KMS-11 (cell line): ENCODE results near the gene ZNF775.

ENCODE experiments used
- H2AFZ ChIP-seq: fragments of 200-600 bp; sonication (generic); 2 replicates; pipeline ENCODE4 v1.6.1; 2016; ENCODE audit warnings: antibody characterized with exemption, mixed run types, low read depth
- H3K27ac ChIP-seq: fragments of 200-600 bp; sonication (generic); 2 replicates; pipeline ENCODE4 v1.6.1; 2016; ENCODE audit warnings: mild to moderate bottlenecking, mixed run types
- H3K27me3 ChIP-seq: fragments of 200-600 bp; sonication (generic); 2 replicates; pipeline ENCODE4 v1.6.1; 2017; ENCODE audit warnings: mild to moderate bottlenecking, low read depth, mixed run types, moderate library complexity; ENCODE audit not compliant: insufficient read depth
- H3K36me3 ChIP-seq: fragments of 200-600 bp; sonication (generic); 2 replicates; pipeline ENCODE4 v1.6.1; 2017; ENCODE audit warnings: mild to moderate bottlenecking, mixed run types; ENCODE audit not compliant: insufficient read depth
- H3K4me1 ChIP-seq: fragments of 200-600 bp; sonication (generic); 2 replicates; pipeline ENCODE4 v1.6.1; 2016; ENCODE audit warnings: mild to moderate bottlenecking, low read depth, mixed run types; ENCODE audit not compliant: poor library complexity, severe bottlenecking
- H3K4me2 ChIP-seq: fragments of 200-600 bp; sonication (generic); 2 replicates; pipeline ENCODE4 v1.7.0; 2016; ENCODE audit warnings: mild to moderate bottlenecking, mixed run types
- H3K4me3 ChIP-seq: fragments of 200-600 bp; sonication (generic); IDR thresholded peaks from 2 replicates; pipeline ENCODE4 v1.6.1; 2017; ENCODE audit warnings: low read depth, low read length, mixed read lengths; ENCODE audit not compliant: insufficient read depth
- H3K79me2 ChIP-seq: fragments of 200-600 bp; sonication (generic); 2 replicates; pipeline ENCODE4 v1.6.1; 2016; ENCODE audit warnings: low read depth, mixed run types; ENCODE audit not compliant: insufficient read depth
- H3K9ac ChIP-seq: fragments of 200-600 bp; sonication (generic); 2 replicates; pipeline ENCODE4 v1.6.1; 2016; ENCODE audit warnings: mild to moderate bottlenecking, mixed run types
- H4K20me1 ChIP-seq: fragments of 200-600 bp; sonication (generic); 2 replicates; pipeline ENCODE4 v1.6.1; 2016; ENCODE audit warnings: mild to moderate bottlenecking, mixed run types; ENCODE audit not compliant: insufficient read depth
- CTCF ChIP-seq: fragments of 200-600 bp; sonication (generic); conservative IDR thresholded peaks from 2 replicates; pipeline ENCODE4 v1.6.1; 2017; ENCODE audit warnings: low read depth, mild to moderate bottlenecking, antibody characterized with exemption, low read length, moderate library complexity, mixed read lengths

Gene ZNF775

GRCh38 chr7:150357771-150358427, 21.2 kb upstream of the ZNF775 start:
- Histone ChIP-seq H3K27me3 (no peaks in the 10 kb centered on the region), H3K9ac (peak overlapping the region; percentile 22; the same call in 1 of the 2 replicates), H3K4me3 (no peak overlapping the region), H3K36me3 (no peaks in the 10 kb centered on the region), H2AFZ (peak overlapping the region; percentile 24; the same call in 1 of the 2 replicates), H3K27ac (peak overlapping the region; percentile 68), H3K4me2 (peak overlapping the region; percentile 40), H3K79me2 (no peaks in the 10 kb centered on the region), H3K4me1 (peaks cover 58% of the 10 kb centered on the region), H4K20me1 (no peaks in the 10 kb centered on the region)
- TF ChIP-seq CTCF: no peak

GRCh38 chr7:150358433-150358832, 20.7 kb upstream of the ZNF775 start:
- Histone ChIP-seq H2AFZ (no peak overlapping the region), H3K9ac (peak overlapping the region; percentile 22; the same call in 1 of the 2 replicates), H3K36me3 (no peaks in the 10 kb centered on the region), H4K20me1 (no peaks in the 10 kb centered on the region), H3K4me3 (no peak overlapping the region), H3K4me2 (peak overlapping the region; percentile 40), H3K27ac (peak overlapping the region; percentile 68), H3K4me1 (peaks cover 58% of the 10 kb centered on the region), H3K27me3 (no peaks in the 10 kb centered on the region), H3K79me2 (no peaks in the 10 kb centered on the region)
- no peak for TF ChIP-seq CTCF

- Histone ChIP-seq H3K79me2 (no peaks in the 10 kb centered on the region), H4K20me1 (no peaks in the 10 kb centered on the region), H3K27ac (peak overlapping the region; percentile 68; the same call in 1 of the 2 replicates), H3K36me3 (no peaks in the 10 kb centered on the region), H3K4me3 (no peak overlapping the region), H3K27me3 (no peaks in the 10 kb centered on the region), H3K4me2 (peak overlapping the region; percentile 40; the same call in 1 of the 2 replicates), H2AFZ (no peak overlapping the region), H3K4me1 (peaks cover 65% of the 10 kb centered on the region), H3K9ac (no peak overlapping the region)
- TF ChIP-seq CTCF: no peak
These were observed 20.0 kb upstream of the ZNF775 start for GRCh38 chr7:150358988-150359621.

GRCh38 chr7:150359622-150360362, 19.3 kb upstream of the ZNF775 start:
- no peak overlapping the region for H3K4me2 ChIP-seq
- H3K4me3 ChIP-seq: no peak overlapping the region
- no peaks in the 10 kb centered on the region for H3K79me2 ChIP-seq
- no peaks in the 10 kb centered on the region for H3K27me3 ChIP-seq
- no peak for TF ChIP-seq CTCF
- H4K20me1 ChIP-seq: no peaks in the 10 kb centered on the region
- no peaks in the 10 kb centered on the region for H3K36me3 ChIP-seq
- H2AFZ ChIP-seq: no peak overlapping the region
- peaks cover 65% of the 10 kb centered on the region for H3K4me1 ChIP-seq
- no peak overlapping the region for H3K9ac ChIP-seq
- H3K27ac ChIP-seq: no peak overlapping the region
